Medulla oblongata (tissue), 1 donor: Measurements from ENCODE around the gene KRTAP10-11.
"Not testable (repeated sequence)": the region's sequence is repeated elsewhere in the genome, so short reads cannot be mapped to it uniquely, and the experiment has no call there.

Source experiments
- DNase-seq: peaks from one replicate; pipeline ENCODE4 v3.0.0-alpha.2; 2015; ENCODE audit errors: extremely low spot score

KRTAP10-11 gene

DNA sequence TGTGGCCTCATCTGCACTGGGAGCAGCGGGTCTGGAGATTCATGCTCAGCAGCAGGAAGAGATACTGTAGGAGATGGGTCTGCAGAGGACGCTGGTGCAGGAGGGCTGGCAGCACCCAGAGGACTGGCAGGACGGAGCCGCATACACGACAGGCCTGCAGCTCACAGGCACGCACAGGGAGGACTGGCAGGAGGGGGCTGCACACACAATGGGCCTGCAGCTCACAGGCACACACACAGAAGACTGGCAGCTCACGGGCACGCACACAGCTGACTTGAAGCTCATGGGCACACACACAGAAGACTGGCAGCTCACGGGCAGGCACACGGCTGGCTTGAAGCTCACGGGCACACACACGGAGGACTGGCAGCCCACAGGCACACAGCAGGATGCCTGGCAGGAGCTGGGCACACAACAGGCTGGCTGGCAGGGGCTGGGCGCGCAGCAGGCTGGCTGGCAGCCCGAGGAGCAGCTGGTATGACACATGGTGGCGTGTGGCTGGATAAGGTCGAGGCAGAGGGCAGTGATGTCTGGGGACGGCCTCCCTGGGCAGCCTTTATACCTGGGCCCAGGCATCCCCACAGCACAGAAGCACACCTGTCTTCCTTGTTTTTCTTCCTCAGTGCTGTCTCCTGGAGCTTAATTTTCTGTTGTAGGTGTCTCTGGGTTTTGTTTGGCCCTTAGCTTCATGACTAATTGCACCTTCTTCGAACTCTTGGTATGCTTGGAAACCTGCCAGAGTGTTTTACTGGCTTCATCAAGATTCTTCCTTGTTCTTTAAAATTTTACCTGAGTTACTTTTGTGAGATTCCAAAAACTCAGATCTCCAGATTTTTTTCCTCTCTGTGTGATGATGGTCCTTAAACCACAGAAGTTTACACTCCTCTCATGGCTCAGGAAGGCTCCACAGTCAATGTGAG, 20.4 kb downstream of the KRTAP10-11 start, which contains the start of gene KRTAP12-2:
TSS of gene KRTAP12-2 (minus strand) at position 527 of the 920 bp plus-strand sequence. CDS start at position 486, 41 bp downstream.
- no peak for DNase-seq

DNA sequence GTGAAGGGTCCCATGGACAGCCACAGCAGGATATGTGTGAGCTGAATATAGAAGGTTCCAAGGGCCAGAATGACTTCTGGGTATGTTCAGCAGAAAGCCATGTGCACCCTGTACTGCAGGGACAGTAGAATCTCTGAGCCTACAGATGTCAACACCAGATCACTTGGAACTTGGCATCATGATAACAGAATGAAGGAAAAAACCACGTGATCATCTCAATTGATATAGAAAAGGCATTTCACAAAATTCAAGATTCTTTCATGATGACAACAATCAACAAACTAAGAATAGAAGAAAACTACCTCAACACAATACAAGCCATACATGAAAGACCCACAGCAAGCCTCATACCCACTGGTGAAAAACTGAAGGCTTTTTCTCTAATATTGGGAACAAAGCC, 21.4 kb downstream of the KRTAP10-11 start:
- no peak for DNase-seq

DNA sequence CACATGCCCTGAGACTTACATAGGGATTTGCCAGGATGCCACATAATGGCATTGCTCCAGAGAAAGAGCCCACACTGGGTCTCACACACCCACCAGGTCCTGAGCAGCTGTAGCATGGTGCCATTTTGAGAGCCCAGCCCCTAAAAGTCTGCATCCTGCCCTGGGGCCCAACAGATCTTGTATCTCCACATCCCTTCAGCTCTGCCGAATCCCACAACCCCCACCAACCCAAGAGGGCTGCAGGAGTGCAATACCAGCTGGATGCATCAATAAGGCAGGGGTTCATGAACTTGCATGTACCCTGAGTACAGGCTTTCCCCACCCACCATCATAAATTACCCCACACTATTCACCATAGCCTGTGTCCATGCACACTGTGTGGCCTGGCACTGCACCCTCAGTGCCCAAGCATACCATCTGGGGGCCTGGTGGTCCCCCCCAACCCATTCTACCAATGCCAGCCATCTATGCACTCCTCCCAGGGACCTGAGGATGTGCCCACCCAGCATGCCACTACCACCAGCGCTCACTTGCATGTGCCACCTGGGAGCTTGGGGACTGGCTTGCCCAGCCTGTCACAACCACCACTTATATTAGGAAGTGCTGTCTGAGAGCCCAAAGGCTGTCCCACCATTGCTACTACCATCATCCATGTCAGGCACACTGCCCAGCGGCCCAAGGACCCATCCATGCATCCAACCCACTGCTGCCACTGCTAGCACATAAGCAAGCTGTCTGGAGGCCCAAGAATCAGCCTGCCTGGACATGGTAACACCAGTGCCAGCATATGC, 24.6 kb downstream of the KRTAP10-11 start:
- DNase-seq: no peak

DNA sequence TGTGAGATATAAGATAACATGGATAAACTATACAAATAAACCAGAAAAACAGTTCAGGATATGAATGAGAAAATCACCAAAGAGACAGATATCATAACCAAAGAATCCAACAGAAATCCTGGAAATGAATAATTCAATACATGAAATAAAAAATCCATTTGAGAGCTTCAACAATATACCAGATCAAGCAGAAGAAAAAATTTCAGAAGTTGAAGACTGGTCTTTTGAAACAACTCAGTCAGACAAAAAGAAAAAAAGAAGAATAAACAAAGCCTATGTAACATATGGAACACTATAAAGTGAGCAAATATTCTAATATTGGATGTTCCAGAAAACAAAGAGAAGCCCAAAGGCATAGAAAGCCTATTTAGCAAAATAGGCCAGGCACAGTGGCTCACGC, 25.7 kb downstream of the KRTAP10-11 start:
- no peak for DNase-seq

DNA sequence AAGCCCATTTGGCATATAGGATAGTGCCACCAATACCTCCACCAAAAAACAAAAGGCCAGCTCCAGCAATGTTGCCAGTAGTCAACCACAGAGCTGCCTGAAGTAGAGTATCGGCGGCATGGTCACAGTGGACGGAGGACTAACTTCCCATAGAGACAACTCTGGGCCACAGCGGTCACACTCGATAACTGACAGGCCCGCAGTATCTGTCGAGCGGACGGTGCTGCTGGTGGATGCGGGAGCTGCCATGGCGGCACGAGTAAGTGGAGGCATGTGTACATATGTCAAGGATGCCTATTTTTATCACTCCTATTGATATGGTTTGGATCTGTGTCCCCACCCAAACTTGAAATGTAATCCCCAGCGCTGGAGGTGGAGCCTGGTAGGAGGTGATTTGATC, 31.7 kb downstream of the KRTAP10-11 start:
- DNase-seq: no peak

DNA sequence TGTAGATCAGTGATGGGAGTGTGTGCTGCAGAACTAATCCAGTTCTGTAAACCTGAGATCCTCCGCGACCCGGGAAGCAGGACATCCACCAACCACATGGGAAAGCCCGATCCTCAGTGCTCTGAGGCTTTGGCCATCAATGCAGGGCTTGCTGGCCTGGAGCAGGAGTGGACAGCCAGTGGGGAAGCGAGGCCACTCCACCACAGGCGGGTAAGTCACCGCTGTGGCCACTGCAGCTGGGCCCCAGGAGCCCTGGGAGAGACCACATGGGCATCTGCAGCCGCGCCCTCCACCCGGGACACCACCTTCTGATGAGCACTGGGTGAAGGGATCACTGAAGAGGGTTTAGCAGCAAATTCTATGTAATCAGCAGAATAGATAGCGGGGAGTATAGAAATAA, 34.9 kb downstream of the KRTAP10-11 start:
- DNase-seq: no peak

DNA sequence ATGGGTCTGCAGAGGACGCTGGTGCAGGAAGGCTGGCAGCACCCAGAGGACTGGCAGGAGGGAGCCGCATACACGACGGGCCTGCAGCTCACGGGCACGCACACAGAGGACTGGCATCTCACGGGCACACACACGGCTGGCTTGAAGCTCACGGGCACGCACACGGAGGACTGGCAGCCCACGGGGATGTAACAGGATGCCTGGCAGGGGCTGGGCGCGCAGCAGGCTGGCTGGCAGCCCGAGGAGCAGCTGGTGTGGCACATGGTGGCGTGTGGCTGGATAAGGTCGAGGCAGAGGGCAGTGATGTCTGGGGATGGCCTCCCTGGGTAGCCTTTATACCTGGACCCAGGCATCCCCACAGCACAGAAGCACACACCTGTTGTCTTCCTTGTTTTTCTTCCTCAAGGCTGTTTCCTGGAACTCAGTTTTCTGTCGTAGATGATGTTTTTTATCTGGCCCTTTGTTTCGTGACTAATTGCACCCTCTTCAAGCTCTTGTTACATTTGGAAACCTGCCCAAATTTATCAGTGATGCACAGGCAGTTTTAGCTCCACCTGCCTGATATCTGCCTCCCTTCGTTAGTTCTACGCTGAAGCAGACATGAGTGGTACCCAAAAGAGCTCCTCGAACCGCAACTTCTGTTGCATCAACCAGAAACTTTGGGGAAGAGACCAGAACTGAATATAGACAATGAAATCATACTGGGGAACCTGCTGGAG, 35.8 kb downstream of the KRTAP10-11 start, which contains the start of gene KRTAP12-1:
TSS of gene KRTAP12-1 (minus strand) at position 303 of the 719 bp plus-strand sequence. CDS start at position 263, 40 bp downstream.
- DNase-seq: no peak

DNA sequence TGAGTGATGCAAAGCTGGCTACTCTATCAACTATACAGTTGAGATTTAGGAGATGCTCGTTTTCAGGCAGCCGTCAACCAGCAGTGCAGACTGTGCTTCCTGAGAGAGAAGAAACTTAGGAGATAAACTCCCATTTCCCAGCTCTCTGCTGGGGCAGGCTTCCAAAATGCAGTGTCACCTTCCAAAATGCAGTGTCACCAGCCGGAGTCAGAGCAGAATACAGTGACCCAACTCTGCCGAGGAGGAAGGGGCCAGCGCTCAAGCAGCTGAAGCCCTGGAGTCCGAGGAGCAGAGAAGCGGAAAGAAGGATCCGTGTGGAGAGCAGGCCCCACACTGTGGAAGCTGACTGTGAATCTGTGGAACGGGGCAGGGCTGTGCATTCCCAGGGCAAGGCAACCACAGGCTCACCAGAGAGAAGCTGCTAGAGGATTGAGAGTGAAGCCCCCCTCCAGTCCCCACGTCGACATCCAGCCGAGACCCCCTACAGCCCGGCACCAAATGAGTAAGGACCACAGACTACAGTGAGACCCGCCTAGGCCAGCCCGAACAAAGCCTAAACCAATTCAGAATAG, 36.5 kb downstream of the KRTAP10-11 start:
- no peak for DNase-seq

DNA sequence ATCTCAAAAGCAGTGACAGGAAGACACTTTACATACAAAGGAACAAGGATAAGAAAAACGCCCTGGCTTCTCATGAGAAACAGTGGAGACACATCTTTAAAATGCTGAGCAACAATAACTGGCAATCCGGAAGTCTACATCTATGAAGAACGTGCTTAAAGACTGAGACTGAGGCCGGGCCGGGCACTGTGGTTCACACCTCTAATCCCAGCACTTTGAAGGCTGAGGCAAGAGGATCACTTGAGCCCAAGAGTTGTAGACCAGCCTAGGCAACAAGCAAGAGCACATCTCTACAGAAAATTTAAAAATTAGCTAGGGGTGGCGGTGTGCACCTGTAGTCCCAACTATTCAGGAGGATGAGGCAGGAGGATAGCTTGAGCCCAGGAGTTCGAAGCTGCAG, 37.9 kb downstream of the KRTAP10-11 start:
- no peak for DNase-seq

DNA sequence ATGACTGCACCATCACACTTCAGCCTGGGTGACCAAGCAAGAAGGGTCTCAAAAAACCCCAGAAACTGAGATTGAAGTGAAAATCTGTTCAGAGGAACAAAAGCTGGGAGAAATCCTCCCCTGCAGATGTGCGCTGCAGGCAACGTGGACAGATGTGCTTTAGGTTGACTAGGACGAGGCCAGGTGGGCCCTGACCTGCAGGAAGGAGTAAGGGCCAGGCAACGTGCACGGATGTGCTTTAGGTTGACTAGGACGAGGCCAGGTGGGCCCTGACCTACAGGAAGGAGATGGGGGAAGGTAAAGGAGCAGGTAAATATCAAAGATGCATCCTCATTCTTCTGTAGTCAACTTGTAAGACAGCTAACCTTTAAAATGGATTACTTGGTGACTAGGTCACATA, 38.3 kb downstream of the KRTAP10-11 start:
- DNase-seq: no peak

DNA sequence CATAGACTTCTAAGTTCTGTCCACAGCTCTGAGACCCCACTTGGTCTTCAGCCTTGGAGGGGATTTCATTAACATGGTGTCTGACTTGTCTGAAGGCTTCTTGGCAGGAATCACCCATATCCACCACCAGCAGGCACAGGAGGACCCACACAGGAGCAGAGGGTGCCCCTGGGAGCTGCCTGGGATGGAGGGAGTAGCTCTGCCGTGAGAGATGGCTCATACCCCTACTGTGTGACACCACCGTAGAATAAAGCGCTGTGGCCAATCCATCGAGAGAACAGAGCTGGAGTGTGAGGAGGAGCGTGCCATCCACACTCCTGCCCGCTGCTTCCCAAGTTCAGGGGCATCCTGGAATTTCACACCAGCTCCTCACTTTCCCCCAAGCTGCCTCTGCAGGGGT, 38.8 kb downstream of the KRTAP10-11 start:
- not testable (repeated sequence) for DNase-seq

DNA sequence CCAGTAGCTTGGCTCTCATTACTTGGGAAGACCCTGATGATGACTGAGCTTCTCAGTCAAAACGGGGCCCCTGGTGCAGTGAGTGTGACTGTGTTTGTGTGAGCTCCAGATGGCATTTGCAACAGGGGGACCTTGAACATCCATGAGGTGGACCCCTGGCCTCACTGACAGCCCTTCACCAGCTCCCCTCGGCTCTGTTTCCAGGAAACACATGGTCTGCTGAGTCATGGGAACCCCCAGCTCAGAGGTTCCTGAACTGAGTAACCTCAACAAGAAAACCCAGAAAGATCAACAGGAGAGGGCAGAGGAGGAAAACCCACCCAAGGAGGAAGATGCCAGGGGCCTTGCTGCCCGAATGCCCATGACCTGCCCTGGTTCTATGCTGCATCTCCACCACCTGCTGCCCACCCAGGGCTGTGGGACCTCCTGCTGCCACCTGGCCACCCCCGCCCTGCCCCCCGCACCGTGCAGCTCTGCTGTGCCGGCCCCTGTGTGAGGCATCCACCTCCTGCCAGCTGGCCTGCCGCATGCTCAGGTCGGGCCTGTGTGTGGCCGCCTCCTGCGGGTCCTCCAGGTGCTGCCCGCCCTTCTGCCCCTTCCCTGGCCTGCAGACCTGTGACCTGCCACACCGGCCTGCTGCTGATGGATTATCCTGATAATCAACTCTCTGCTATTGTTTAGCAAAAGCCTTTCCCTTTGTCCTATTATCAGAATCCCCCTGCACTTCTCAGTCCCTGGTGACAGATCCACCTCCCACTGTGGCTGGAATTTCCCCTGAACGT, 40.0 kb downstream of the KRTAP10-11 start:
- no peak for DNase-seq

DNA sequence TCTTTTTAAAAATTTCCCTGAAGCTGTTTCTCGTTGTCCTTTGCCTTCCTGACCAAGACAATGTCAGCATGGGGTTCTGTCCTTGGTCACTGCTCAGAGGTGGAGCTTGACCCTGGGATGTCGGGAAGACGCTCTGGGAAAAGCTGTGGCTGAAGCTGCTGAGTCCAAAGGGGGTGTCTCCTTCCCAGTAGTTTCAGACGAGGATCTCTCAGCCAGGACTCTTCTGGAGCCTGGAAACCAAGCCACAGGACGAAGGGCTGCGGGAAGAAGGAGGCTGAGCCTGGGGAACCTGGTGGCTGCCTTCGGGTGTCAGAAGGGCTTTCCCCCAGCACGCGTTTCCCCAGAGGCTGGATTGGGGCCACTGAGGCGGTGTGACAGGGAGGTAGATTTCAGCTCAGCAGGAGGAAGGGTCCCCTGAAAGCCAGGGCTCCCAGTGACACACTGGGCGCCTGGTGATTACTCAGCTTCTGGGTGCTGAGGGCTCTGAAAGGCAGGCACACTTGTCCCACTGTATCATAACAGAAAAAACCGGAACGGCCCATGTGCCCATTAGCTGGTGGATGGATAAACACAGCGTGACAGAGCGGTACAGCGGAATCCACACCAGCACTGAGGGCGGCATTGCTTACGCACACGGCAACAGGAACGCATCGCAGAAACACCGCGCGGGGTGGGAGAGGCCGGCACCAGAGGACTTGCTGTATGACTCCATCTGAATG, 40.8 kb downstream of the KRTAP10-11 start:
- no peak for DNase-seq

DNA sequence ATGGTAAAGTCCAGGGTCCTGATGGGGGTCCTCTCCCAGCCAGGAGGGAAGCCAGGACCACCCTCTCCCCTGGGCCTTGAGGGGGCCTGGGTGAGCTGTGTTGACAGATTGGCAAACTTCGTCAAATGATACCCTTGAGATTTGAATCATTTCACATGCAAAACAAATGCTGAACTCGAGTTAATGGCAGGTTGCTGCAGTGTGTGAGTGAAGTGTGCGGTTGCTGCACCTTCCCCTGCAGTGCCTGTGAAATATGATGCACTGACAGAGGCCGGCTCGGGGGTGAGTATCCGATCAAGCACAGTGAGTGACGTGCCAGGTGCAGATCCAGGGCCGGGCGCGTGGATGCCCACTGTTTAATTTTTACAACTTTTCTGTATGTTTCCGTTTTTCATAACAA, 41.5 kb downstream of the KRTAP10-11 start:
- DNase-seq: no peak

DNA sequence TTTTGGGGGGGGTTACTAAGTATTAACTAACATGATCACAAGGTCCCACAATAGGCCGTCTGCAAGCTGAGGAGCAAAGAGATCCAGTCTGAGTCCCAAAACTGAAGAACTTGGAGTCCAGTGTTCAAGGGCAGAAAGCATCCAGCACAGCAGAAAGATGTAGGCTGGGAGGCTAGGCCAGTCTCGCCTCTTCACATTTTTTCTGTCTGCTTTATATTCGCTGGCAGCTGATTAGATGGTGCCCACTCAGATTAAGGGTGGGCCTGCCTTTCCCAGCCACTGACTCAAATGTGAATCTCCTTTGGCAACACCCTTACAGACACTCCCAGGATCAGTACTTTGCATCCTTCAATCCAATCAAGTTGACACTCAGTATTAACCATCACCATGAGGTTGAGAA, 43.5 kb downstream of the KRTAP10-11 start:
- not testable (repeated sequence) for DNase-seq

DNA sequence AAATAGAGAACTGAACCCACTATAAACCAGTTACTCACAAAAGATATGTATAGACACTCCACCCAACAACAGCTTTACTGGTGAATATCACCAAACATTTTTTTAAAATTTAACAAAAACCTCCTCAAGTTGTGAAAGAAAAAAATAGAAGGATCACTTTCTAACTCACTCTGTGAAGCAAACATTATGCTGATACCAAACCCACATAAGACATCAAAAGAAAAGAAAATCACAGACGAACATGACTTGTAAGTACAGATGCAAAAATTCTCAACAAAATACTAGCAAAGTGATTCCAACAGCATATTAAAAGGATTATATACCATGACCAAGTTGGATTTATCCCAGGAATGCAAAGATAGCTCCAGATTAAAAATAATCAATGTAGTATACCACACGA, 45.5 kb downstream of the KRTAP10-11 start:
- no peak for DNase-seq

DNA sequence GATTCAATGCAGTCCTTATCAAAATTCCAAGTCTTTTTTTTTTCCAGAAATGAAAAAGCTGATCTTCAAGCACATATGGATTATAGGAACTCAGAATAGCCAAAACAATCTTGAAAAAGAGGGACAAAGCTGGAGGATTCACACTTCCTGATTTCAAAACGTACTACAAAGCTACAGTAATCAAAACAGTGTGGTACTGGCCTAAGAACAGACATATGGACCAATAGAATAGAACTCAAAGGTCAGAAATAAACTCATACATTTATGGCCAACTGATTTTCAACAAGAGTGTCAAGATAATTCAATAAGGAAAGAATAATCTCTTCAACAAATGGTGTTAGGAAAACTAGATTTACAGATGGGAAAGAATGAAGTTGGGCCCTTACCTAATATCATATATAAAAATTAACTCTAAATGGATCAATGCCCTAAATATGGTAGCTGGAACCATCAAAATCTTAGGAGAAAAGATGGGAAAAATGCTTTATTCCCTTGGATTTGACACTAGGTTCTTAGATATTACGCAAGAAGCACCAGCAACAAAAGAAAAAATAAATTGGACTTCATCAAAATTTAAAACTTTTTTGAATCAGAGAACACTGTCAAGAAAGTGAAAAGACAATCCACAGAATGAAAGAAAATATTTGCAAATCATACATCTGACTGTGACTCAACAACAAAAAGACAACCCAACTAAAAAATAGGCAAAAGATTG, 46.7 kb downstream of the KRTAP10-11 start:
- no peak for DNase-seq

DNA sequence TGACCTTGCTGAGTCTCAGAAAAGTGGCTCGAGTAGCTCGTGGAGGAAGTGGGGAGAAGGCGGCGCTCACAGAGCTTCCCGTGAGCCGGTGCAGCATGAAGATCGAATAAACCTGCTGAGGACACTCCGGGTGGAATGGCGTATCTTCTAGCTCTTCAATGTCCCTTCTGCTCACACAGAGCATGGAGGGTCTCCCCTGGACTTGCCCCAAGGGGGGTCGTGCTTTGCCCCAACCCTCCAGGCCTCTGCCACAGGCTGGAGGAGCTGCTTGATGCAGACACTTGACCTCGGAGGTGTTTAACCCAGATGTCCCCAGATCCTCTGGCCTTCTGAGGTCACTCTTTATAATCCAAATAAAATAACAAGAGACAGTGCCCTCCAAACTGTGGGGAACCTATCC, 48.6 kb downstream of the KRTAP10-11 start:
- DNase-seq: no peak

DNA sequence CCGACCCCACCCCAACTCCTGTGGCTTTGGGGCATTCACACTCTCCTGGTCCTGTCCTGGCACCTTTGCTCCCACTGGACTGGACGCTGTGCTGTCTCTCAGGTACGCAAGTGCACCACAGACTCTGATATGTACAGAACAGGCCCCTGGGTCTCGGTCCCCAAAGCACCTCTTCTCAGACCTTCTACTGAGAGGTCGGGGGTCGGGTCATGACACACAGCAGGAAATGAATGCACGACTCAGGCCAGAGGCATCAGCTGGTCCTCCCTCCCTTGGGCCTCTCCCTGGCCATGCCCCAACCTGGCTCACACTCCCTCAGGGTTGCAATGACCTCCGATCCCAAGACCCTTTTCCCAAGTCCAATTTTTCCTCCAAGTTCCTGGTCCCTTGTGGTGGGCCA, 49.0 kb downstream of the KRTAP10-11 start:
- DNase-seq: no peak
